ENCODE measurements around the gene PAXIP1.

DNA sequence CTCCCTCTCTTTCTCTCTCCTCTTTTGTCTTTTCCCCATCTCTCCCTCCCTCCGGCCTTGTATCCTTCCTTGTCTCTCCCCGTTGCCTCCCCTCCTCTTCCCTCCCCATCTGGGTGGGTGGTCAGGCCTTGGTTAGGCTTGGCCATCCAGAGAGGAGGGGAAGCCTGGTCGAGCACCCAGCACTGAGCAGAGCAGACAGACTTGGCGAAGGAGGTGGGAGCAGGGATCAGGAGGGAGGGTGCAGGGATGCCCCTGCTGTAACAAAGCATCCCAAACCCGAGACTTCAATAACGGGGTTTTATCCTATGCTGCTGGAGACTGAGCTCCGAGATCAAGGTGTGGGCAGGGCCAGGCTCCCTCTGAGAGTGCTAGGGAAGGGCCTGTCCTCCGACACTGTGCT lies 97.3 kb downstream of the PAXIP1 start:
- TF ChIP-seq, protein P1, sequence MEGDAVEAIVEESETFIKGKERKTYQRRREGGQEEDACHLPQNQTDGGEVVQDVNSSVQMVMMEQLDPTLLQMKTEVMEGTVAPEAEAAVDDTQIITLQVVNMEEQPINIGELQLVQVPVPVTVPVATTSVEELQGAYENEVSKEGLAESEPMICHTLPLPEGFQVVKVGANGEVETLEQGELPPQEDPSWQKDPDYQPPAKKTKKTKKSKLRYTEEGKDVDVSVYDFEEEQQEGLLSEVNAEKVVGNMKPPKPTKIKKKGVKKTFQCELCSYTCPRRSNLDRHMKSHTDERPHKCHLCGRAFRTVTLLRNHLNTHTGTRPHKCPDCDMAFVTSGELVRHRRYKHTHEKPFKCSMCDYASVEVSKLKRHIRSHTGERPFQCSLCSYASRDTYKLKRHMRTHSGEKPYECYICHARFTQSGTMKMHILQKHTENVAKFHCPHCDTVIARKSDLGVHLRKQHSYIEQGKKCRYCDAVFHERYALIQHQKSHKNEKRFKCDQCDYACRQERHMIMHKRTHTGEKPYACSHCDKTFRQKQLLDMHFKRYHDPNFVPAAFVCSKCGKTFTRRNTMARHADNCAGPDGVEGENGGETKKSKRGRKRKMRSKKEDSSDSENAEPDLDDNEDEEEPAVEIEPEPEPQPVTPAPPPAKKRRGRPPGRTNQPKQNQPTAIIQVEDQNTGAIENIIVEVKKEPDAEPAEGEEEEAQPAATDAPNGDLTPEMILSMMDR (IDR thresholded peaks at IDR 0.05), result no peak
- no peak for TF ChIP-seq POLR2A (IDR thresholded peaks at IDR 0.05)
- no peak for TF ChIP-seq EP300 (IDR thresholded peaks at IDR 0.05)

Measured in ovary (tissue), 3 donors.